Cardiac muscle cell (in vitro differentiated cells and primary cell): ENCODE measurements around the gene INPP5D. TPM values are rescaled to one million over a fixed set of nuclear protein-coding genes. Genes with fewer than 3 reads are reported as not detected.

ENCODE experiments used
- DNase-seq, 2 donors: peaks; one replicate each; pipeline versions ENCODE4 v3.0.0 to v3.0.0-alpha.2; 2010 to 2017; ENCODE audit warnings: low read depth in 1 of 2, low spot score in 1 of 2
- H3K27ac ChIP-seq: fragments of 200-600 bp; sonication (generic); 2 replicates; pipeline ENCODE4 v1.5.1; 2016
- H3K27me3 ChIP-seq: fragments of 200-600 bp; sonication (generic); 2 replicates; pipeline ENCODE4 v1.6.0; 2016; ENCODE audit warnings: control low read depth
- H3K36me3 ChIP-seq: fragments of 200-600 bp; sonication (generic); 2 replicates; pipeline ENCODE4 v1.5.1; 2016; ENCODE audit warnings: control low read depth
- H3K4me1 ChIP-seq: fragments of 200-600 bp; sonication (generic); 2 replicates; pipeline ENCODE4 v1.8.1; 2017; ENCODE audit warnings: low read depth, mild to moderate bottlenecking, mixed run types
- H3K4me3 ChIP-seq: fragments of 200-600 bp; sonication (generic); 2 replicates; pipeline ENCODE4 v1.5.1; 2016; ENCODE audit warnings: mild to moderate bottlenecking
- H3K9me3 ChIP-seq: fragments of 200-600 bp; sonication (generic); 2 replicates; pipeline ENCODE4 v1.5.1; 2017; ENCODE audit warnings: low read depth, mild to moderate bottlenecking, control low read depth
- polyA plus RNA-seq: library from polyadenylated mRNA; unstranded; fragments of >200 nt; fragmentation: Nextera tagmentation; extraction: Ambion mirVana; gene quantifications from 2 replicates; pipeline ENCODE4 v1.2.1, GENCODE V29; 2016
- total RNA-seq: library from RNA; depleted of rRNA; stranded (reverse); fragments of >200 nt; gene quantifications from 2 replicates; pipeline ENCODE4 v1.2.3, GENCODE V29; 2016
- TF ChIP-seq, protein P1 (sequence below): IDR thresholded peaks from 2 replicates; pipeline ENCODE4 v1.5.1; 2012; ENCODE audit warnings: low read depth, mild to moderate bottlenecking, low read length

INPP5D gene
- total and polyA plus RNA-seq, 2 experiments from 2014 or later: 4.5 to 6.8 TPM

DNA sequence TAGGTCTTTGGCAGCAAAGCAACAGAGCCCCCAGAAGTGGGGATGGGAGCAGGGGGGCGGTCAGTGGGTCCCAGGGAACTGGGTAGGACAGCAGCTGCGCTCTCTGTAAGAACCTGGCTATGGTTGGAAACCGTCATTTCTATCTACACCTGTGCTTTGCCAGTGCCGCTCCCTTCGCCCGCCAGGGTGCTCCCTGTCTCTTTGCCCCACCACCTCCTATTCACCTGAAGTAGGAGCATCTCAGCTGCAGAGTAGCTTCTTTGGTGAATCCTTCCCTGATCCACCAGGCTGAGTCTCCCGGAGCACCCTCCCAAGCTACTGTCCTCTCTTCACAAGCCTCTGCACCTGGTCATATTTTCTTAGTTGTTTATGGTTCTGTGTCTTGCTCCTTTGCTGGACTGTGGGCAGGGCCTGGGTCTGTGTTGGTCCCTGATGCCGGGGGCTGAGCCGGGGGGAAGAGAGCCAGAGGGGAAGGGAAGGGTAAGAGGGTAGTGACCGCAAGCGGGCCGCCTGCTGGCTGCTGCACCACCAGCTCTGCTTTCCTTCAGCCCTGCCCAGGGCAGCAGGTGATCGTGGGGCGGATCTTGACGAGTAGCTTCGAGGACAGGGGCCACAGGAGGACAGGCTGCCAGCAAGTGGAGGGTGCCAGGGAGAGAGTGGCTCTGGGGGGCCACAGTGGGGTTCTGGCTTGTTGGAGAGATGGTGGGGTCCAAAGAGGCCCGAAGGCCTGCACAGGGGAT lies 45.2 kb downstream of the INPP5D start:
- Histone ChIP-seq H3K27me3 (no peaks in the 10 kb centered on the region), H3K27ac (no peak overlapping the region), H3K4me1 (no peaks in the 10 kb centered on the region), H3K36me3 (no peaks in the 10 kb centered on the region), H3K9me3 (no peaks in the 10 kb centered on the region), H3K4me3 (no peak overlapping the region)
- TF ChIP-seq, protein P1, sequence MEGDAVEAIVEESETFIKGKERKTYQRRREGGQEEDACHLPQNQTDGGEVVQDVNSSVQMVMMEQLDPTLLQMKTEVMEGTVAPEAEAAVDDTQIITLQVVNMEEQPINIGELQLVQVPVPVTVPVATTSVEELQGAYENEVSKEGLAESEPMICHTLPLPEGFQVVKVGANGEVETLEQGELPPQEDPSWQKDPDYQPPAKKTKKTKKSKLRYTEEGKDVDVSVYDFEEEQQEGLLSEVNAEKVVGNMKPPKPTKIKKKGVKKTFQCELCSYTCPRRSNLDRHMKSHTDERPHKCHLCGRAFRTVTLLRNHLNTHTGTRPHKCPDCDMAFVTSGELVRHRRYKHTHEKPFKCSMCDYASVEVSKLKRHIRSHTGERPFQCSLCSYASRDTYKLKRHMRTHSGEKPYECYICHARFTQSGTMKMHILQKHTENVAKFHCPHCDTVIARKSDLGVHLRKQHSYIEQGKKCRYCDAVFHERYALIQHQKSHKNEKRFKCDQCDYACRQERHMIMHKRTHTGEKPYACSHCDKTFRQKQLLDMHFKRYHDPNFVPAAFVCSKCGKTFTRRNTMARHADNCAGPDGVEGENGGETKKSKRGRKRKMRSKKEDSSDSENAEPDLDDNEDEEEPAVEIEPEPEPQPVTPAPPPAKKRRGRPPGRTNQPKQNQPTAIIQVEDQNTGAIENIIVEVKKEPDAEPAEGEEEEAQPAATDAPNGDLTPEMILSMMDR: no peak
- DNase-seq: no peak

- TF ChIP-seq, protein P1: no peak
- H3K4me1 ChIP-seq: no peaks in the 10 kb centered on the region
- H3K27ac ChIP-seq: no peak overlapping the region
- no peak for DNase-seq
- no peaks in the 10 kb centered on the region for H3K27me3 ChIP-seq
- no peak overlapping the region for H3K4me3 ChIP-seq
- no peaks in the 10 kb centered on the region for H3K36me3 ChIP-seq
- no peaks in the 10 kb centered on the region for H3K9me3 ChIP-seq
Measured at GRCh38 chr2:233105930-233106329, 45.8 kb downstream of the INPP5D start.

GRCh38 chr2:233107011-233107410 lies 46.9 kb downstream of the INPP5D start:
- TF ChIP-seq, protein P1: no peak
- no peak overlapping the region for H3K4me3 ChIP-seq
- H3K27me3 ChIP-seq: no peaks in the 10 kb centered on the region
- no peak overlapping the region for H3K27ac ChIP-seq
- H3K36me3 ChIP-seq: no peaks in the 10 kb centered on the region
- no peaks in the 10 kb centered on the region for H3K9me3 ChIP-seq
- no peaks in the 10 kb centered on the region for H3K4me1 ChIP-seq
- no peak for DNase-seq

DNA sequence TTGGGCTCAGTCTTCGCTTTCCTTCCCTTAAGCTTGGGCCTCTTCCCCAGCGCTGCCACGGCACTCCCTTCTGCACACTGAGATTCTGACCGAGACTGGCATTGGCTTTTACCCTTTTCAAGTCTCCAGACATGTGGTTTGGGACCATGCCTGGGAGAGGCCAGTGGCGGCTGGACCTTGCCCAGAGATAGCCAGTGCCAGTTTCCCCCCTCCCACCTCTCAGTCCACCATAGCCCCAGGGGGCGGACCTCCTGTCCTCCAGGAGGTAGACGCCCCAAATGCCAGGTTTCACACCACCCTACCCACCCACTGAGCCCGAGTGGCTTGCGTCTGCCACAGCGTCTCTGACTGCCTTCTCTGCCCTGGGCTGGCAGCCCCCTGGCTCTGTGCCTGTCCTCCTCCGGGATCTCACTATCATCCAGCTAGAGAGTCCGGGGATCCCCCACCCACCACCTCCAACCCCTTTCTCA lies 47.7 kb downstream of the INPP5D start:
- Histone ChIP-seq H3K4me3 (no peak overlapping the region), H3K27ac (no peak overlapping the region), H3K4me1 (no peaks in the 10 kb centered on the region), H3K27me3 (no peaks in the 10 kb centered on the region), H3K9me3 (no peaks in the 10 kb centered on the region), H3K36me3 (no peaks in the 10 kb centered on the region)
- no peak for DNase-seq
- TF ChIP-seq, protein P1: no peak

- Histone ChIP-seq H3K9me3 (no peaks in the 10 kb centered on the region), H3K27me3 (no peaks in the 10 kb centered on the region), H3K4me3 (no peak overlapping the region), H3K36me3 (no peaks in the 10 kb centered on the region), H3K27ac (no peak overlapping the region), H3K4me1 (no peaks in the 10 kb centered on the region)
- no peak for DNase-seq
- TF ChIP-seq, protein P1: no peak
Measured at GRCh38 chr2:233108611-233109490, 48.7 kb downstream of the INPP5D start.
